Left colon (tissue), 2 donors: ENCODE data around the gene TSPAN11. TPM values are rescaled to one million over a fixed set of nuclear protein-coding genes. Genes with fewer than 3 reads are reported as not detected.

Experiments used
- ATAC-seq: fragments of 200-7000 bp; cut with Tn5 transposase; one replicate; pipeline ENCODE4 v1.9.1; 2020; ENCODE audit warnings: mild to moderate bottlenecking, moderate library complexity
- DNase-seq, 2 donors: peaks; one replicate each; pipeline ENCODE4 v3.0.0-alpha.2; 2020
- intact Hi-C, 2 donors: fragments of 100-400 bp; cut with DNase I in 1 of 2; cut with micrococcal nuclease in 1 of 2; formaldehyde crosslinking; loops; one replicate each; pipeline versions ENCODE4 v1.11.2 to v1.14.0; 2022; cut with DNase I, micrococcal nuclease
- total RNA-seq, 2 donors: library from RNA; stranded (reverse); fragmentation: NEBNext Ultra II Directional; extraction: Animal tissue kit (Norgen Biotek cat#: 25700); gene quantifications; one replicate each; pipeline ENCODE4 v1.2.1, GENCODE V29; 2021
- donor health status: DM: no; HTN: no; CAD: no.
- donor health status: DM: yes; HTN: yes; CAD: no.

Gene TSPAN11
- total RNA-seq, 2 donors from 2014 or later: 2.7 to 4.6 TPM

- DNase-seq: no peak
- ATAC-seq: no peak
- intact Hi-C loops: no loop called here
Observed at GRCh38 chr12:30908722-30909348, 17.7 kb upstream of the TSPAN11 start.

- intact Hi-C loops: no loop called here
- no peak for DNase-seq
- no peak for ATAC-seq
Observed at GRCh38 chr12:30909349-30910037, 17.1 kb upstream of the TSPAN11 start.

GRCh38 chr12:30910038-30910350 is 16.6 kb upstream of the TSPAN11 start:
- ATAC-seq: no peak
- intact Hi-C loops: no loop called here
- no peak for DNase-seq

GRCh38 chr12:30911207-30911606 is 15.3 kb upstream of the TSPAN11 start:
- ATAC-seq: no peak
- DNase-seq: no peak
- intact Hi-C loops: no loop called here

- ATAC-seq (no peak), DNase-seq (no peak)
- intact Hi-C loops: no loop called here
Observed at GRCh38 chr12:30913323-30913722, 13.2 kb upstream of the TSPAN11 start.

- DNase-seq: no peak
- intact Hi-C loops: no loop called here
- no peak for ATAC-seq
Observed at GRCh38 chr12:30914986-30915591, 11.5 kb upstream of the TSPAN11 start.

GRCh38 chr12:30923057-30923456 is 3.5 kb upstream of the TSPAN11 start:
- intact Hi-C loops: no loop called here
- ATAC-seq: no peak

GRCh38 chr12:30925607-30926242 is 823 bp upstream of the TSPAN11 start:
- ATAC-seq (no peak), DNase-seq (no peak)
- intact Hi-C loops: no loop called here

More at GRCh38 chr12:30923057-30923456, 3.5 kb upstream of the TSPAN11 start:
- no peak for DNase-seq

GRCh38 chr12:30927222-30927611 is 669 bp downstream of the TSPAN11 start:
- intact Hi-C loops: no loop called here
- ATAC-seq (no peak), DNase-seq (no peak)

GRCh38 chr12:30928356-30929244 is 2.1 kb downstream of the TSPAN11 start:
- no peak for DNase-seq
- ATAC-seq: no peak
- intact Hi-C loops: no loop called here

GRCh38 chr12:30930238-30930637 is 3.7 kb downstream of the TSPAN11 start:
- DNase-seq (no peak), ATAC-seq (no peak)
- intact Hi-C loops: no loop called here

- ATAC-seq: no peak
- no peak for DNase-seq
- intact Hi-C loops: no loop called here
Observed at GRCh38 chr12:30930641-30931040, 4.1 kb downstream of the TSPAN11 start.

- ATAC-seq: no peak
- intact Hi-C loops: no loop called here
- no peak for DNase-seq
Observed at GRCh38 chr12:30932881-30933280, 6.3 kb downstream of the TSPAN11 start.

GRCh38 chr12:30934811-30935210 is 8.3 kb downstream of the TSPAN11 start:
- intact Hi-C loops: no loop called here
- ATAC-seq: no peak

GRCh38 chr12:30936036-30936435 is 9.5 kb downstream of the TSPAN11 start:
- DNase-seq: no peak
- ATAC-seq: no peak
- intact Hi-C loops: no loop called here

More at GRCh38 chr12:30934811-30935210, 8.3 kb downstream of the TSPAN11 start:
- DNase-seq: no peak

- ATAC-seq (no peak), DNase-seq (no peak)
- intact Hi-C loops: no loop called here
Observed at GRCh38 chr12:30939234-30939633, 12.7 kb downstream of the TSPAN11 start.

GRCh38 chr12:30942486-30942885 is 15.9 kb downstream of the TSPAN11 start:
- intact Hi-C loops: no loop called here
- DNase-seq (no peak), ATAC-seq (no peak)

GRCh38 chr12:30942936-30943335 is 16.4 kb downstream of the TSPAN11 start:
- ATAC-seq: no peak
- intact Hi-C loops: no loop called here
- no peak for DNase-seq
